Activated CD4-positive, alpha-beta T cell treated with anti-CD3 and anti-CD28 coated beads, Interleukin-2, amount 50 U/mL, for 4 hours (primary cell): Measurements from ENCODE around the gene CPB2.

Source experiments
- DNase-seq, 2 experiments: peaks; one replicate each; pipeline ENCODE4 v3.0.0-alpha.2; 2020

CPB2 gene

DNA sequence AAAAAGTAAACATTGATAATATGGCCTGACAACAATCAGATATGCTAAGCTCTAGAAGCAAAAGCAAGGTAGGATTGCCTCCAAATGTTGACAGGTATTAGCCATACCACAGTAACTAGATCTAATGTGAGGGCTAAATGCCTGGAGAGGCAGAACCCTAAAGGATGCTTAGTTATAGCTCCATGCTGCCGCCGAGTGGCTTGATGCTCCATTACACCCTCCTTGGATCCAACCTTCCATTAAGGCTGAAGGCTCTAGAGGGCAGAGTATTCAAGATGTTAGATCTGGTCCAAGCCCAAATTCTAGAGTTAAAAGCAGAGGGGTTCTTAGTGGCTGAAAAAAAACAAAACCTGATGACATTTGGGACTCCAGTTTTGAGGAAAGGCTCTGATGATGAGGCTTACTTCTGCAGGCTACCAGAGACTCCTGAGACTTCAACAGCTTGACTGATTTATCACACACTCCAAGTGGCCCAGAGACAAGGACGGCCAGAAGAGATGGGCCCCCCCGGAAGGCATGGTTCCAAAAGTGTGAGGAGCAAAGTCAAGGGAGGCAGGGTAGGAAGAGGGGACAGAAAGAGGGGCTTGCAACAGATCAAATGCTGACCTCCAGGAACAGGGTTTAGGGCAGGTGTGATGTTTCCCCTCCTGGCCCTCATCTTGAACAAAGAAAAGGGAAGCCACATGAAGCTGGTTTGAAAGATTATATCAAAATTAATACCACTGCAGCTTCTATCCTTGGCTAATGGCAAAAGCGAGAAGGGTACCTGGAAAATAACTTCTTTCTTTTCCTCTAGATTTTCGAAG lies 21.9 kb upstream of the CPB2 start:
- DNase-seq = peak; percentile 66 to 72

DNA sequence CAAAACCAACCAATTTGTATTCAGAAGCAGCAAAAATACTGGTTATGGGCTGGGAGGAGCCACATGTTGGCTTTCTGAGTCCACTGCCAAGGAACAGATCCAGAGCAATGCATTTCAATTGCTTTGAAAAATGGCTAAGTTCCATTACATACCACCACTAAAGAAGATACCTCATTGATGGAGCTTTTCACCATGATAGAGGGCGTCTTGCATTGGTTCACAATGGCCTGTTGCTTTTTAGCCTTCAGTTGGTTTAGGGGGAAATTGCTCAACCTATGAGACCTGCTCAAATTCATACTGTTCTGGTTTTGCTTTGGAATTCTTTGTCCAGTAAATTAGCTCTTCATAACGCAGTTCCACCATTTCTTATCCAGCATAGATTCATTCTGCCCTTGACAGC lies 21.2 kb upstream of the CPB2 start:
- DNase-seq = no peak

DNA sequence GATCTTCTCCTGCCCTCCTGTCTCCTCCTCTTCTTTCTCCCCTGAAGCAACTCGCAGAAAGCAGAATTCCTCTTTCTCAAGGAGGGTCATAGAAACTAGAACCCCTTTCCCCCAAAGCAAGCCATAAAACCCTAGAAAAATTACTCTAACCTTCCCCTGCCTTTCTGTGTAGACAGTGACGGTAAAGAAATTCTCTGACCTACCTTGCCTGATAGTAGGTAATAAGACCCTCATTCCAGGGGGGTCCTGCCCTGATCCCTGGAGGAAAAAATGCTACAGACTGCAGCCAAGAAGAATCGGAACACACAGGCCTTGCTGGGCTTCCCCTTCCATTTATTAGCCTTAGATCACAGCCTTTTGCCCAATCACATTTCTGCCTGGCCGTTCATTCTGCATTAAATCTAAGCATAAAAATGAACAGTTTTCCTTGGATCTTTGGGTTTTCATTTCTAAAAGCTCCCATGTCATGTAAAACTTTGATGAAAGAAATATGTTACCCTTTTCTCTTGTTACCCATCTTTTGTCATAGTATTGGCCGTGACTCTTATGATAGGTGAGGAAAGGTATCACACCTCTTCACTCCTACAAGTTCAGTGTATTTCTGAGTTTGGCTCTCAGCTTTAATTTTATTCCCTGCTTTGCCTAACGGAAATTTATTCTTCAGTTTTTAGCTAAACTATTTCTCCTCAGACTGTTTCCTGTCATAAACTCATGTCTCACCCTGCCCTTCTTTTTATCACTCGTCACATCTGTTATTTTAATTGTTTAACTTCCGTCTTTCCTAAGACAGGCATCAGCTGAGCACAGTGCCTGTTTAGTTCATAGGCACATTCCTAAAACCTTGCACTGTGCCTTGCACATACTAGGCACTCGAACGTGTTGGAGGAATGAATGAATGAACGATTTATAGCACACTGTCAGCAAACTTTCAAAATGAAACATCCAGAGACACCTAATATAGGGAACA lies 20.4 kb upstream of the CPB2 start:
- no peak for DNase-seq

DNA sequence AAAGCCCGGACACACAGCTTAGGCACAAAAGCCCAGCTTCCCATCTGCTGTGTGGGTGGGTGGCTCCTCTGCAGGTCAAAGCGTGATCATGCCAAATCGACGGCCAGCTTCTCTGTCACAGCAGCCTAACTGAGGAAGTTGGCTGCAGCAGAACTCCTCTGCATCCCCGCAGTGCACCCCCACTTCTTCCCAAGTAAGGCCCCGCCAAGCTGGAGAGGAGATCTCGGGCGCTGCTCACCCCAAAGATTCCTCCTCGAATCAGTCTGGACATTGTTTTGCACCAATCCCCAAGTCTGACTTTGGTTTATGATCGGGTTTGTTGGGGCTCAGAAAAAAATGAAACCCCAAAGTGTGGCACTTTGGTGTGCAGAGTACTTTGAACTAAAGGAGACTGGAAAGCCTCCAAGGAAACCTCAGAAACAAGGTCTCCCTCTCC lies 19.7 kb upstream of the CPB2 start:
- DNase-seq = peak in 1 of 2 experiments; percentile 6

DNA sequence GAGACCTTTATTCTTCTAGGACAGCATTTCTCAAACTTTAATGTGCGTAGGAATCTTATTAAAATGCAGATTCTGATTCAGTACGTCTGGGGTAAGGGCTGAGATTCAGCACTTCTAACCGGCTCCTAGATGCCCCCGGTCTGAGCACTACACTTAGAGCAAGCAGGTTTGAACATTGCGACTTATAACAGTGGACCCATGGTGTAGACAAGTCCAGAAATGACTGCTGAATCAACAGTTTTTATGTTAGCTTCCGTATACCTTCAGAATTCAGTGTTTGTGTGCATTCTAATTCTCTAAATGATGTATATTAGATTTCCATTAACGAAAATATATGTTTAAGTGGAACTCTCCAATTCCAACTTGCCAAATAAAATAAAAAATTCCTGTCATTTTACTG lies 17.5 kb upstream of the CPB2 start:
- DNase-seq = no peak

DNA sequence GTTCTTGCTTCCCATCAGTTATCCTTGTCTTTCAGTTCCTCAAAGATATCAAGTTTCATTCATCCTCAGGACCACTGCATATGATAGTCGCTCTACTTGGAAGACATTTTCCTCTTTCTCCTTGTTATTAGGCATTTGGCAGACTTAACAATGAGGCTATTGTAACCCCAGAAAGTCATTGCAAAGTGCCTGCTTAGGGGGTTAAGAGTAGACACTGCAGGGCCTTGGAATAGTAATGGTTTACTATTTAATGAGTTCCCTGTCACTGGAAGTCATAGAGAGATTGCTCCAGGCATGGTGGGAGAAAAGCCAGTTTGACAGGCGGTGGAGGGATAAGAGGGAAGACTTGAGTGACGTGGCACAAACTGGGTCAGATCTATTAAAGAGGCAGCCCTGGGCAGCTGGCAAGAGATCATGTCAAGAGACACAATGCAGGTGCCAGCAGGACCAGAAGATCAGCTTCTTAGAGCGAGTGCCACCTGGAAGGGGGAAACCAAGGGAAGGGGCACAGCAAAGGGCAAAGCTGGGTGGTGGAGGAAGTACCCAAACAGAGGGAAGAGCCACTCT lies 16.8 kb upstream of the CPB2 start:
- no peak for DNase-seq

DNA sequence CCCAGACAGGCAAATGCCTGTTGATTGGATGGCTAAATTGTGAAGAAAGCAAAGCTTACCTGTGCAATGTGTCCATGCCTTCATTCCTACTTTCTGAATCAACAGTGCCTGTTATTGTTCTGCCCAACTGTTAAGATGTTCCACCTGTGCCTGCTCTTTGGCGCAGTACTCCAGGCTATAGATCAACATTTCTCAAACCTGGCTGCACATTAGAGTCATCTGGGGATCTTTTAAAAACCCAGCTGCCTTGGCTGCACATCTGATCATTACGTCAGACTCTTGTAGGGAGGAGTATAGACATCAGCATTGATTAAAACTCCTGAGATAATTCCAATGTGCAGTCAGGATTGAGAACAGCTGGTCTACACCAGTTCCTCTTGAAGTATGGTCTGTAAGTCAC lies 16.2 kb upstream of the CPB2 start:
- DNase-seq = no peak

DNA sequence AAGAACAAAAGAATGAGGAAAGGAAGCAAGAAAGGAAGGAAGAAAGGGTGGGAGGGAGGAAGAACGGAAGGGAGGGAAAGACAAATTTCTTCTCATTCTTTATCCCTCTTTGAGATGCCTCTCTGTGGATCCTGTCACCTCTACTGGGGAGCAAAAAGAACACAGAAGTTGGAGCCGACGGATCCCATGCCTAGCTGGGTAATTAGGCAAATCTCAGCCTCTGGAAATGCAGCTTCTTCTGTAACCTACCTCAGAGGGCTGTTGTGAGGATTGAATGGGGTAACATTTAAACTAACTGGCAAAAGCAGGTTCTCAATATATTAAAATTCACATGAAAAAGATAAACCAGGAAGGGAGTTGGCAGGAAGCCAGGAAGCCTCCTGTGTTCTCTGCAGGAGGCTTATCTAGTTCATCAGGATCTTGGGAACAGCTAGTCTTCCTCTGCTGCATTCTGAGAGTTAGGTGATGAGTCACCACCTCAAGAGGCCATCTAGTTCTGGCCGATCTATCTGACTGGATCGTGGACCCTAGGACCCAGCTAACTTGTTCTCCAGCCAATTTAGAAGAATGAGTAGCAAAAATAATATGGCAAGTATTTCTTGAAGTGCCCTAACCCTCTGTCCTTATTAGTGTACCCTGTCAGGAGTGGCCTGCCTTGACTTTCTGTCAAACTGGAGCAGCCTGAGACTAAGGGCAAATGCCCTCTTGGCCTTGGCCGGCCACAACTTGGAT lies 15.2 kb upstream of the CPB2 start:
- DNase-seq = no peak

DNA sequence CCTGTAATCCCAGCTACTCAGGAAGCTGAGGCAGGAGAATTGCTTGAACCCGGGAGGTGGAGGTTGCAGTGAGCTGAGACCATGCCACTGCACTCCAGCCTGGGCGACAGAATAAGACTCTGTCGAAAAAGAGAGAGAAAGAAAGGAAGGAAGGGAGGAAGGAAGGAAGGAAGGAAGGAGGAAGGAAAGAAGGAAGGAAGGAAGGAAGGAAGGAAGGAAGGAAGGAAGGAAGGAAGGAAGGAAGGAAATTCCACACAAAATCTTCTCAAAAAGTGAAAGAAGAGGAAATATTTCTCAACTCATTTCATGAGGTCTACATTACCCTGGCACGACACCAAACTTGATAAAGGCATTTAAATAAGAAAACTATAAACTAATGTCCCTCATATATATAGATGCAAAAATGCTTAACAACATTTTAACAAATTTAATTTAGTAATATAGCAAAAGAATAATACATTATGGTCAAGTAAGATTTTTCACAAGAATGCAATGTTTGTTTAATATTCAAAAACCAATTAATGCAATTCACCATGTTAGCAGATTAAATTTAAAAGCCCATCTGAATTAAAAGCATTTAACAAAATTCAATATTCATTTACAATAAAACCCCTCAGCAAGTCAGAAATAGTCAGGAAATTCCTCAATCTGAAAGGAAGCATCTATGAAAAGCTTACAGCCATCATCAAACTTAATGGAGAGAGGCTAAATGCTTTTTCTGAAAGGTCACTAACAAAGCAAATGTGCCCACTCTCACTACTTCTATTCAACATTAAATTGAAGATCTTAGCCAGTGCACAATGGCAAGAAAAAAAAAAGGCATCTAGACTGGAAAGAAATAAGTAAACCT lies 12.0 kb upstream of the CPB2 start:
- no peak for DNase-seq

DNA sequence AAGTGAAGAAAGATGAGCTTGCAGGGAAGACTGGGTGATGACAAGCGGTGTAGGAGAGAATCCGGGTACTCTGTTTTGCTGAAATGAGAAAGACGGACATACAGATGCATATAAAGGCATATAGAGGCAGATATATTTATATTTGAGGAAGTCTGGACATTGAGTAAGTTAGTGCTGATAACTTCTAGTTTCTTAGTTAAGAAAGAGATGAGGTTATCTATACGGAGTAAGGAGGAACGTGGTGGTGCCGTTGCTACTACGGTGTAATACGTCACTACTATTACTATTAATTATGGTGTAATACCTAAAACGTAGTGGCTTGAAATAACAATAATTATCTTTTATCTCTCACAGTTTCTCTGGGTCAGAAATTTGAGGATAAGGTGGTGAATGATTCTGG lies 9.8 kb upstream of the CPB2 start:
- no peak for DNase-seq

DNA sequence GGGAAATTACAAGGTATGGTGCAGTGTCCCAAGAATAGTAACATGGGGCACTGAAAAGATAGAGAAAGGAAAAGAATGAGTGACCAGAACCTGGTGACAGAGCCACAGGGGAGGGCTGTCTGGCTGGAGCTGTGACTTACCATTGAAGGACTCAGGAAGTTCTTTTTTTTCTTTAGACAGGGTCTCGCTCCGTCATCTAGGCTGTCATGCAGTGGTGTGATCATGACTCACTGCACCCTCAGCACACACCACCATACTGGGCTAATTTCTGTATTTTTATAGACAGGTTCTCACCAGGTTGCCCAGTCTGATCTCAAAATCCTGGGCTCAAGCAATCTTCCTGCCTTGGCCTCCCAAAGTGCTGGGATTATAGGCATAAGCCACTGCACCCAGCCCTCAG lies 8.8 kb upstream of the CPB2 start:
- DNase-seq = no peak

DNA sequence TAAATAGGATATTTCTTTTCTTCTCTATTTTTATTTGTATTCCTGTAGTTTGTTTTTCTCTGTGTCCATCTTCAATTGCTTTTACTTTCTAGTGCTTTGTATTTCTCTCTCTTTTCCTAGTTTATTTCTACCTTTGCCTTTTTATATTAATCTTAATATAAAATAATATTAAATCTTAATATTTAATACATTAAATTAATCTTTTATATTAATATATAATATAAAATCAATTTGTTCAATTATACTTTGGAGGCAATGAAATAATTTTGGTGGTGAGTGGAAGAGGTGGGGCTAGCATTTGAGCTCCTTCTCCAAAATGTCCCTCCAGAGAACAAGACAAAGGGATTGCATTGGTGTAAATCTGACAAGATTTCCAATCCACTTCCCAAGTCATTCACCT lies 6.3 kb upstream of the CPB2 start:
- DNase-seq = no peak

DNA sequence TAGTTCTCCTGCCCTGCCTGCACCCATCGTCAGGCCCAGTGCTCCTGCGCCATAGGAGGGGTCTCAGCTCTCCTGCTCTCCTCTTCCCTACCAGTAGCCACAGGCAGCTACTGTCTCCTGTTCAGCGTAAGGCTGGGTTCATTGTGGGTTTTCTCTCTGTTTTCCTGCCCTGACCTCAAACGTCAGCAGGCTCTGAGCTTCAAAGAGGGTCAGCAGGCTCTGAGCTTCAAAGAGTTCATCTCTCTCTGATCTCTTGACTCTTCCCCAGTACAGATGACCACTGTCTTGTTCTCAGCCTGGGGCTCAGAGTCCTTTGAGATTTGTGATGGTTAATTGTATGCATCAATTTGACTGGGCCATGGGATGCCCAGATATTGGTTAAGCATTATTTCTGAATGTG lies 4.6 kb upstream of the CPB2 start:
- DNase-seq = no peak

DNA sequence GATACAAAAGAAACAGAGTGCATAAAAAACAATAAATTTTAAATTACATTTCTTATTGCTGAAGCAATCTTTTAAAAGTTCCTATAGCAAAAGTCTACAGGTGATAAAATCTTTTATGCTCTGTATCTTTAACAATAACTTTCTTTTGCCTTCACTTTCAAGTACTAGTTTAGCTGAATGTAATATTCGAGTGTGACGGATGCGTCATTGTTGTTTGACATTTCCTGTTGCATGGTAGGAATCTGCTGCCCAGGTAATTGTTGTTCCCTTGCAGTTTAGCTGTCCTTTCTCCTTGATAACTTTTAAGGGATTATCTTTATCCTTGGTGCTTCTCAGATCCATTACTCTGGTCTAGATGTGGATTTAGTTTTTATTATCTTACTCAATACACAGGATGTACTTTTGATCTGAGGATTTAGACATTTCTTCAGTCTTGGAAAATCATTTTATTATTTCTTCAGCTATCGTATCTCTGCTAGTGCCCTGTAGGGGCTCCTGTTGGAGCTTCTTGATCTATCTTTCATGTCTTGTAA lies 2.1 kb upstream of the CPB2 start:
- DNase-seq = no peak

DNA sequence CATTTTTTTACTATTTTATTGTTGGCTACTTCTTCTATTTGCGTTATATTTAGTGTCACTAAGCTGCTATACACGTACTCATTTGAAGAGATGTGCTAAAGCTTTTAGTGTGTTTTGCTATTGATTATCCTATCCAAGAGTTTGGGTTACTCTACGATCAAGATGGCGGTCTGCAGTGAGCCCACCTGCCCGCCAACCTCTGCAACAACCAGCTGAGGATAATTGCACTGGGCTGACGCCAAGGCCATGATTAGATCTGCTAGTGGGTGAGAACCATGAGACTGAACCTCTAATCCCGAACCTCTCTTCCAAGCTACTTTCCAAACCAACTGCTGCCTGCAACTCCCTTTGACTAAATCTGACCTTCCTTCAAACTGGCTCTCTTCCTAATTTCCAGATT lies 1.8 kb downstream of the CPB2 start:
- DNase-seq = no peak

DNA sequence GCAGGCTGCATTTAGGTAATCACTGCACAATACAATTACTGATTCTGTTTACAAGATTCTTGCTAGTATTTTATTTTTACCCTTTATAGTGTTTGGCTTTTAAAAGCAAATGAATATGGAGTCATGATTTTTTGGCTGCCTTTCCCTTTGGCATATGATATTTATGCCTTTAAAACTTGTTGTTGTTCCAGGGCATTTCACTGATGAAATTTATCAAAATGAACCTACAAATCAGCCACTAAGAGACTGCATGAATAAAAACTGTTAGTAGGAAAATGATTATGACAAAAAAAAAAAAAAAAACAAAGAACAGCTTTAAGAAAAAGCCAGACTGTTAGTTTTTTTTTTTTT lies 2.6 kb downstream of the CPB2 start:
- no peak for DNase-seq

DNA sequence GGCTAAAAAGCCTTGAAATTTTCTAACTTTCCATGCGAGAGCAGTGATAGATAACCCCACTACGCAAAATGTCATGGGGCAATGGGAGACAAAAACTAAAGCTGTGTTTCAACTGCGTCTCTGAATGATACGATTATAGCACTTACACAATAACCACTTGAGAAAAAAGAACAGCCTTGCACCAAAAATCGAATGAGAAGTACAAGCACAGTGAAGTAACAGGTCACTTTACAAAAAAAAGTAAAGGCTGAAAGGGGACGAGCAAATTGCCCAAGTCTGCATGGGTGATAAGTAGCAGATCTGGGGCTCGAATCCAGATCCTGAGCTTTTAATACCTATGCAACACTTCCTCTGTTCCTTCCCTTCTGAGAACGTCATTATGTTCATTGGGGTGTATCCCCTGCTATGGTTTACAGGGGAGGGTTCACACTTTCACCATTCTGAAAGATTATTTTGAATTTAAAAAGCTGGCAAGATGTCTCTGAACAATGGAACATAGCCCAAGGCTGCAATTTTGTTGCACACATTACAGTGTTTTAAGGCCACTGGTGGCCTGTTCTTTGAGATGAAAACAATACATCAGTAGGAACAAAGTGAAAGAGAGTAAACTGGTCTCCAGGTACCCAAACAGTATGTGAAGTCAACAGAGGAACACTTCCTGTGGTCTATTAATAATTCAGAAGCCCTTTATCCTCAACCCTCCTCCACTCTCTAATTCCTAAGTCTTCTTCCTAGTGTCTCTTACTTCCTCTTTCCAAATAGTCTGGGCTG lies 3.2 kb downstream of the CPB2 start:
- DNase-seq = no peak

DNA sequence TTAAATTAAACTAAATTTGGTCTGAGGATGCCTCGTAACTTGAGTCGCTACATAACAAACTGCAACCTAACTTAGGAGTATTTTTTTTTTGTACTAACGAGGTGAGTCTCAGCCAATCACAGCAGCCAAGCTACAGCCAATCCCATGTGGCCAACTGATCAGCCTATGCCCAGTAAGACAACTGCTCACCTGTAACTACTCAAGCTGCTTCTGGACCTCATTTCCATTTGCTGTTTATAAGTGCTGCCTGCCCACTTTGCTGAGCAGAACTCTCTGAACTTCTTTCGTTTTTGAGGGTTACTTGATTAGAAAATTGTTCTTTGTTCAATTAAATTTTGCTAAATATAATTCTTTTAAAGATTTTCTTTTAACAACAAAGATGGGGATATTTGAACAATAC lies 3.8 kb downstream of the CPB2 start:
- DNase-seq = no peak

DNA sequence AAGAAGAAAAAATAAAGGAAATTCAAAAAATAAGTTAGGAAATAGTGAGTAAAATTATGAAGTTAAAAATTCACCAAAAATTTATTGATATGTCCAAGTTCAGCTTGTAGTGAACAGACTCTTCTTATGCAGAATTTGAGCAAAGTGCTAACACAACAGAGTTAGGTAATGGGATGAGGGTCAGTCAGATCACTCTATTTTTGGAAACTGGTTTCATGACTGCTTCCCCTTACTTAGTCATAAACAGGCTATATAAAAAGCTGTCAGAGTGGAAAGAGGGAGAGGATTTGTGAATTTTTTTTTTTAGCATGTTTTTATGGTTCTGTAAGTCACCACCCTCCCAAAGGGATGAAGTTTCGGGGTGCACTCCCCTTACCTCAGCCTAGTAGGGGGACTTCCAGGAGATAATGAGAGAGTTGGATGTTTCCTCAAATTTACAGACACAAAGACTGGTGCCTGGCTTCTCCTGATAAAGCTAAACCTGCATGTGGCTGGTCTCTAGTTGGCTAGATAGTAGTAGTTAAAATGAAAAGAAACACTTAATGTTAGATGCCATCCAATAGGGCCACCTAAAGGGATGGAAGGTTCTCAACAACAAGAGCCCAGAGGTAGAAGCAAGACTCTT lies 4.5 kb downstream of the CPB2 start:
- DNase-seq = no peak

DNA sequence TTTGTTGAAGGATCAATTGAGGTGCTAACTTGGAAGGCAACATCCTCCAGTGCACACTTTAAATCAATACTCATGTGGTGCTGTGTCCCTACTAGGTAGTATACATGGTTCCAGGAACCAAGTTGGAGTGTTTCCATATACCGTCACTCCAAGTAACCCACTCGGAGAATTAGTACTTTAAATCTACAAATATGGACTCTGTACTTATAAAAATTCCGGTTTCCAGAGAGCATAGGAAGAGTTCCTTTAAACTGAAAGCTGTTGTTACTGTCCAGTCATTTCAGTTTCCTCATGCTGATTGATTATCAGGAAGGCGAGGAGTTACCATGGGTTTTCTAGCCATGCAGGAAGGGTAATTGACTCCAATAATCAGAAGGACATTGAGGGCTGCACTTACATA lies 7.2 kb downstream of the CPB2 start:
- no peak for DNase-seq

DNA sequence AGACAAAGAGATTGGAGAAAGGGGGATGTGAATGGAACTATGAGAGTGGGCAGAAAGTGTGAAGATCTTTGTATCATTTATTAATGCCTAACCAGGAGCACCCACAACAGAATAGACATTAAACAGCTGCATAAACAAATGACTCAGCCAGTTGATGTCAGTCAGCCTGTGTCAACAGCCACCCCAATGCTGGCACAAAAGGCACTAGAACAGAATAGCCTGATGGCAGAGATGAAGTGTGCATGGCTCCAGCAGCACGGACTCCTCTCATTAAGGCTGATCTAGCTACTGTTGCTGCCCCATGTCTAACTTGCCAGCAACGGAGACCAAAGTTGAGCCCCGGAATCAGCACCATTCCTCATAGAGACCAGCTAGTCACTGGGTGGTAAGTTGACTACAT lies 7.8 kb downstream of the CPB2 start:
- no peak for DNase-seq
